H1 (cell line): ENCODE data around the gene CDC45. TPM values are rescaled to one million over a fixed set of nuclear protein-coding genes. Genes with fewer than 3 reads are reported as not detected.

ENCODE experiments used
- BCL11A ChIP-seq, 2 experiments: IDR thresholded peaks; one replicate each; pipeline ENCODE4 v1.6.1; 2011; ENCODE audit warnings: low read depth in 2 of 2, low read length in 2 of 2, mild to moderate bottlenecking in 2 of 2
- CBX8 ChIP-seq: fragments of 300-800, 300-1000 bp; sonication (generic); IDR thresholded peaks from 2 replicates; pipeline ENCODE4 v1.7.1; 2016; ENCODE audit warnings: low read depth, low read length, borderline replicate concordance
- EP300 ChIP-seq, 2 experiments: IDR thresholded peaks; 1 replicate in 1 of 2; 2 replicates in 1 of 2; pipeline ENCODE4 v1.6.1; 2011 to 2012; ENCODE audit warnings: low read depth in 2 of 2, low read length in 2 of 2, mild to moderate bottlenecking in 2 of 2, borderline replicate concordance in 1 of 2, inconsistent platforms in 1 of 2, moderate library complexity in 1 of 2
- EZH2 ChIP-seq: fragments of 200-600 bp; sonication (generic); IDR thresholded peaks from 2 replicates; pipeline ENCODE4 v1.7.1; 2012; ENCODE audit warnings: low read depth, mild to moderate bottlenecking, moderate library complexity, low read length, inconsistent platforms; ENCODE audit not compliant: severe bottlenecking
- FOSL1 ChIP-seq: IDR thresholded peaks from 2 replicates; pipeline ENCODE4 v1.6.1; 2011; ENCODE audit warnings: mild to moderate bottlenecking, low read depth, low read length, moderate library complexity; ENCODE audit not compliant: insufficient read depth
- HDAC2 ChIP-seq, 2 experiments: fragments of 300-600 bp in 1 of 2; sonication (generic) in 1 of 2; IDR thresholded peaks; 2 replicates each; pipeline ENCODE4 v1.6.1; 2011 to 2012; ENCODE audit warnings: low read depth in 2 of 2, low read length in 2 of 2, mild to moderate bottlenecking in 2 of 2, moderate library complexity in 2 of 2, borderline replicate concordance in 1 of 2, inconsistent platforms in 1 of 2
- HDAC6 ChIP-seq: IDR thresholded peaks from one replicate; pipeline ENCODE4 v1.7.1; 2012; ENCODE audit warnings: low read depth, mild to moderate bottlenecking, inconsistent platforms, low read length, moderate library complexity
- KDM1A ChIP-seq: fragments of 200-600, 300-600 bp; sonication (generic); IDR thresholded peaks from 2 replicates; pipeline ENCODE4 v1.7.1; 2016; ENCODE audit warnings: mild to moderate bottlenecking, low read length, borderline replicate concordance
- KDM4A ChIP-seq: IDR thresholded peaks from one replicate; pipeline ENCODE4 v1.7.1; 2012; ENCODE audit warnings: low read depth, mild to moderate bottlenecking, moderate library complexity, low read length, inconsistent platforms; ENCODE audit not compliant: severe bottlenecking
- KDM5A ChIP-seq: fragments of 200-600 bp; IDR thresholded peaks from 2 replicates; pipeline ENCODE4 v1.7.1; 2012; ENCODE audit warnings: mild to moderate bottlenecking, low read length, inconsistent platforms, mixed read lengths
- MAFK ChIP-seq: IDR thresholded peaks from 2 replicates; pipeline ENCODE4 v1.6.1; 2012; ENCODE audit warnings: low read depth, mild to moderate bottlenecking, improper control_type of control experiment, low read length
- POLR2A ChIP-seq, 2 experiments: IDR thresholded peaks; 1 replicate in 1 of 2; 2 replicates in 1 of 2; pipeline ENCODE4 v1.6.1; 2011; ENCODE audit warnings: low read depth in 2 of 2, low read length in 2 of 2, mild to moderate bottlenecking in 2 of 2; ENCODE audit errors: control extremely low read depth in 1 of 2
- RAD21 ChIP-seq, 2 experiments: IDR thresholded peaks in 1 of 2; conservative IDR thresholded peaks in 1 of 2; 2 replicates each; pipeline ENCODE4 v1.6.1; 2011; ENCODE audit warnings: low read depth in 2 of 2, low read length in 2 of 2, improper control_type of control experiment in 1 of 2, inconsistent platforms in 1 of 2, mild to moderate bottlenecking in 1 of 2, moderate library complexity in 1 of 2
- RFX5 ChIP-seq: IDR thresholded peaks from 2 replicates; pipeline ENCODE4 v1.6.1; 2011; ENCODE audit warnings: low read depth, low read length, improper control_type of control experiment, borderline replicate concordance
- SAP30 ChIP-seq: fragments of 300-600 bp; sonication (generic); IDR thresholded peaks from 2 replicates; pipeline ENCODE4 v1.7.1; 2012; ENCODE audit warnings: low read length, moderate library complexity, mild to moderate bottlenecking, inconsistent platforms; ENCODE audit not compliant: insufficient read depth, insufficient replicate concordance
- SIN3A ChIP-seq, 2 experiments: IDR thresholded peaks in 1 of 2; conservative IDR thresholded peaks in 1 of 2; 2 replicates each; pipeline ENCODE4 v1.6.1; 2011 to 2012; ENCODE audit warnings: low read length in 2 of 2, improper control_type of control experiment in 1 of 2, low read depth in 1 of 2, mild to moderate bottlenecking in 1 of 2
- SIX5 ChIP-seq: IDR thresholded peaks from 2 replicates; pipeline ENCODE4 v1.6.1; 2011; ENCODE audit warnings: mild to moderate bottlenecking, low read depth, low read length
- TCF12 ChIP-seq: IDR thresholded peaks from 2 replicates; pipeline ENCODE4 v1.6.1; 2011; ENCODE audit warnings: low read depth, mild to moderate bottlenecking, low read length
- ZNF274 ChIP-seq: IDR thresholded peaks from 2 replicates; pipeline ENCODE4 v1.7.0; 2012; ENCODE audit warnings: low read length, borderline replicate concordance; ENCODE audit errors: extremely low read depth
- polyA plus RNA-seq, 7 experiments: library from polyadenylated mRNA; depleted of rRNA in 3 of 7; stranded (reverse) in 5 of 7; unstranded in 2 of 7; fragments of >200 nt in 5 of 7; fragments of 200-250 nt in 2 of 7; gene quantifications; 1 replicate in 5 of 7; 2 replicates in 1 of 7; 4 replicates in 1 of 7; pipeline versions ENCODE4 v1.2.1 to v1.2.3, GENCODE V29; 2011 to 2013; ENCODE audit warnings: missing spikeins in 2 of 7, mixed read lengths in 2 of 7
- total RNA-seq: library from RNA; stranded (reverse); fragmentation: NEBNext Ultra II Directional; extraction: Animal tissue kit (Norgen Biotek cat#: 25700); gene quantifications from 2 replicates; pipeline ENCODE4 v1.2.1, GENCODE V29; 2021
- TF ChIP-seq, protein P1 (sequence below), 3 experiments: IDR thresholded peaks; 1 replicate in 2 of 3; 2 replicates in 1 of 3; pipeline versions ENCODE4 v1.5.1 to v1.6.1; 2011; ENCODE audit warnings: low read length in 3 of 3, mild to moderate bottlenecking in 3 of 3, inconsistent platforms in 2 of 3, low read depth in 1 of 3, moderate library complexity in 1 of 3; ENCODE audit not compliant: insufficient read depth in 1 of 3; ENCODE audit errors: control extremely low read depth in 1 of 3
- TF ChIP-seq, protein P2 (sequence below): IDR thresholded peaks from 2 replicates; pipeline ENCODE4 v1.6.1; 2012; ENCODE audit warnings: inconsistent platforms

CDC45 gene
- total and polyA plus RNA-seq, 2 of the 8 experiments (the other 6 are each of a cell fraction or from before 2014, with no cell fraction given) = 31.9 to 37.7 TPM

DNA sequence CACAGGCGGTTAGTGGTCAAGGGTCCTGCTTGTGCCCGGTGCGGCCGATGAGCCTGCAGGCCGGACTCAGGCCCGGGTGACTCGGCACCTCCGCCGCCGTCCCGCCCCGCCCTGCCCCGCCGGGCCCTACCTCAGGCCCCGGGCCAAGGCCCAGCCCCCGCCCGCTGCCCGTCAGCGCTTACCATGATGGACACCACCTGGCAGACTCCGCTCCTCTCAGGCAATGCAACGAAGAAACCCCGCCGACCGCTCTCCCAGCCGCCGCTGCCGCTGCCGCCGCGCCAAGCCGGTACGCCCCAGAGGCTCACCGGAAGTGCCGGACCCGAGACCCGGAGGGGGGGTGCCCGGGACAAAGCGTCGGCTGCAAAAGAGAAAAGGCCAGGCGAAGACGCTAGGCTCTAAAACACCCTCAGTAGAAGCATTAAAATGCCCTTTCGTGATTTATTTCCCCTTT, 792 bp upstream of the CDC45 start, which contains the start of gene UFD1 (continued):
- TF ChIP-seq POLR2A (IDR thresholded peaks at IDR 0.05; ENCODE audit: control extremely low read depth in 1 of 2, low read depth in 2 of 2, low read length in 2 of 2) (peak in 1 of 2 experiments; percentile 50; a peak in 1 of 3 replicates), BCL11A (IDR thresholded peaks at IDR 0.05; ENCODE audit: low read depth in 2 of 2, low read length in 2 of 2) (no peak), RAD21 (IDR thresholded peaks at IDR 0.05 in 1 of 2, conservative IDR thresholded peaks at IDR 0.05 in 1 of 2; ENCODE audit: low read depth in 2 of 2, low read length in 2 of 2) (no peak), KDM1A (no peak), RFX5 (no peak), SIX5 (no peak; the same call in 1 of the 2 replicates), SIN3A (conservative IDR thresholded peaks at IDR 0.05 in 1 of 2, IDR thresholded peaks at IDR 0.05 in 1 of 2; ENCODE audit: low read depth in 1 of 2, low read length in 2 of 2) (no peak), EZH2 (no peak), ZNF274 (no peak), CBX8 (no peak), TCF12 (no peak), HDAC6 (no peak), HDAC2 (IDR thresholded peaks at IDR 0.05; ENCODE audit: borderline replicate concordance in 1 of 2, low read depth in 2 of 2, low read length in 2 of 2) (no peak), EP300 (IDR thresholded peaks at IDR 0.05; ENCODE audit: borderline replicate concordance in 1 of 2, low read depth in 2 of 2, low read length in 2 of 2) (peak in 1 of 2 experiments; percentile 99; a peak in 2 of 3 replicates), SAP30 (no peak), FOSL1 (no peak), KDM4A (peak; percentile 20), KDM5A (no peak), MAFK (no peak)
- TF ChIP-seq, protein P1, sequence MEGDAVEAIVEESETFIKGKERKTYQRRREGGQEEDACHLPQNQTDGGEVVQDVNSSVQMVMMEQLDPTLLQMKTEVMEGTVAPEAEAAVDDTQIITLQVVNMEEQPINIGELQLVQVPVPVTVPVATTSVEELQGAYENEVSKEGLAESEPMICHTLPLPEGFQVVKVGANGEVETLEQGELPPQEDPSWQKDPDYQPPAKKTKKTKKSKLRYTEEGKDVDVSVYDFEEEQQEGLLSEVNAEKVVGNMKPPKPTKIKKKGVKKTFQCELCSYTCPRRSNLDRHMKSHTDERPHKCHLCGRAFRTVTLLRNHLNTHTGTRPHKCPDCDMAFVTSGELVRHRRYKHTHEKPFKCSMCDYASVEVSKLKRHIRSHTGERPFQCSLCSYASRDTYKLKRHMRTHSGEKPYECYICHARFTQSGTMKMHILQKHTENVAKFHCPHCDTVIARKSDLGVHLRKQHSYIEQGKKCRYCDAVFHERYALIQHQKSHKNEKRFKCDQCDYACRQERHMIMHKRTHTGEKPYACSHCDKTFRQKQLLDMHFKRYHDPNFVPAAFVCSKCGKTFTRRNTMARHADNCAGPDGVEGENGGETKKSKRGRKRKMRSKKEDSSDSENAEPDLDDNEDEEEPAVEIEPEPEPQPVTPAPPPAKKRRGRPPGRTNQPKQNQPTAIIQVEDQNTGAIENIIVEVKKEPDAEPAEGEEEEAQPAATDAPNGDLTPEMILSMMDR (IDR thresholded peaks at IDR 0.05; ENCODE audit: control extremely low read depth in 1 of 3, insufficient read depth in 1 of 3, low read depth in 1 of 3, low read length in 3 of 3) = no peak
- TF ChIP-seq, protein P2, sequence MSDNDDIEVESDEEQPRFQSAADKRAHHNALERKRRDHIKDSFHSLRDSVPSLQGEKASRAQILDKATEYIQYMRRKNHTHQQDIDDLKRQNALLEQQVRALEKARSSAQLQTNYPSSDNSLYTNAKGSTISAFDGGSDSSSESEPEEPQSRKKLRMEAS = peak; percentile 18; the same call in 1 of the 2 replicates
